ENCODE measurements around the gene VPS35. TPM values are rescaled to one million over a fixed set of nuclear protein-coding genes. Genes with fewer than 3 reads are reported as not detected.

The VPS35 gene
- total and polyA plus RNA-seq, 2 of the 13 experiments (the other 11 are each of a cell fraction or from before 2014, with no cell fraction given): 30.7 to 136 TPM

DNA sequence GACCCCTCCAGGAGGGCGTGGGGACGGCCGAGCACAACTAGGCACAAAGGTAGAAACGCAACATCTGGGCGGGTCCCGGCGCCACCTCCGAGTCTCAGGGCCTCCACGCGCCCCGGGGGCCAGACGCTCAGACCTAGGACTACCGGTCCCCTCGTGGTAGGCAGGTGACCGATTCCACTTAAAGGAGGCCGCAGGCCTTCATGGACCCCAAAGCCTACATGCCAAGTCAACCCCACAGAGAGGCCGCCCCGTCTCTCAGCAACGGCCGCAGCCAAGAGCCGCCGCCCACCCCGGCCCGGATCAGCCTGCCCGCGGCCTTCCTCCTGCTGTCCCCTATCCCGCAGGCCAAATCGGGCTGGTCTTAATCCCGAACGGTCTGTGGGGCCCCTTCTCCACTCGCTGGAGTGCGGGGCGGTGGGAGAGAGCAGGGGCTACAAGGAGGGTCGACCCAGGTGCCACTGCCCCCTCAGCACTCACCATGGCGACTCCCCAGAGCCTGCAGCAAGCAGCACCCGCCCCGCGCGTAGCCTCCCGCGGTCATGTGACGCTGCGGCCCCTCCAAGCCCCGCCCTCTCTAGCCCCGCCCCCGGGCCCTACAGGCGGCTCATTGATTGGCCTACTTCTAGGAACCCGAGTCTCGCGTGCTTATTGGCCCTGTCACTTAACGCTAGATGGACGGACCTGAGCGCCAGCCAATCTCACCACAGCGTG lies at the start of gene VPS35 (continued):
- TF ChIP-seq NFE2L1 (CRISPR knock-in tag; IDR thresholded peaks at IDR 0.05; ENCODE audit: borderline replicate concordance) (0 out of 2 replicates have a peak, but pooled peaks have one; percentile 43), ZBTB20 (CRISPR knock-in tag; IDR thresholded peaks at IDR 0.05; ENCODE audit: borderline replicate concordance, low read depth) (peak; percentile 38; the same call in 1 of the 2 replicates), RBFOX2 (IDR thresholded peaks at IDR 0.05; ENCODE audit: low read depth, low read length) (peak; percentile 84)
- TF ChIP-seq, protein P1, sequence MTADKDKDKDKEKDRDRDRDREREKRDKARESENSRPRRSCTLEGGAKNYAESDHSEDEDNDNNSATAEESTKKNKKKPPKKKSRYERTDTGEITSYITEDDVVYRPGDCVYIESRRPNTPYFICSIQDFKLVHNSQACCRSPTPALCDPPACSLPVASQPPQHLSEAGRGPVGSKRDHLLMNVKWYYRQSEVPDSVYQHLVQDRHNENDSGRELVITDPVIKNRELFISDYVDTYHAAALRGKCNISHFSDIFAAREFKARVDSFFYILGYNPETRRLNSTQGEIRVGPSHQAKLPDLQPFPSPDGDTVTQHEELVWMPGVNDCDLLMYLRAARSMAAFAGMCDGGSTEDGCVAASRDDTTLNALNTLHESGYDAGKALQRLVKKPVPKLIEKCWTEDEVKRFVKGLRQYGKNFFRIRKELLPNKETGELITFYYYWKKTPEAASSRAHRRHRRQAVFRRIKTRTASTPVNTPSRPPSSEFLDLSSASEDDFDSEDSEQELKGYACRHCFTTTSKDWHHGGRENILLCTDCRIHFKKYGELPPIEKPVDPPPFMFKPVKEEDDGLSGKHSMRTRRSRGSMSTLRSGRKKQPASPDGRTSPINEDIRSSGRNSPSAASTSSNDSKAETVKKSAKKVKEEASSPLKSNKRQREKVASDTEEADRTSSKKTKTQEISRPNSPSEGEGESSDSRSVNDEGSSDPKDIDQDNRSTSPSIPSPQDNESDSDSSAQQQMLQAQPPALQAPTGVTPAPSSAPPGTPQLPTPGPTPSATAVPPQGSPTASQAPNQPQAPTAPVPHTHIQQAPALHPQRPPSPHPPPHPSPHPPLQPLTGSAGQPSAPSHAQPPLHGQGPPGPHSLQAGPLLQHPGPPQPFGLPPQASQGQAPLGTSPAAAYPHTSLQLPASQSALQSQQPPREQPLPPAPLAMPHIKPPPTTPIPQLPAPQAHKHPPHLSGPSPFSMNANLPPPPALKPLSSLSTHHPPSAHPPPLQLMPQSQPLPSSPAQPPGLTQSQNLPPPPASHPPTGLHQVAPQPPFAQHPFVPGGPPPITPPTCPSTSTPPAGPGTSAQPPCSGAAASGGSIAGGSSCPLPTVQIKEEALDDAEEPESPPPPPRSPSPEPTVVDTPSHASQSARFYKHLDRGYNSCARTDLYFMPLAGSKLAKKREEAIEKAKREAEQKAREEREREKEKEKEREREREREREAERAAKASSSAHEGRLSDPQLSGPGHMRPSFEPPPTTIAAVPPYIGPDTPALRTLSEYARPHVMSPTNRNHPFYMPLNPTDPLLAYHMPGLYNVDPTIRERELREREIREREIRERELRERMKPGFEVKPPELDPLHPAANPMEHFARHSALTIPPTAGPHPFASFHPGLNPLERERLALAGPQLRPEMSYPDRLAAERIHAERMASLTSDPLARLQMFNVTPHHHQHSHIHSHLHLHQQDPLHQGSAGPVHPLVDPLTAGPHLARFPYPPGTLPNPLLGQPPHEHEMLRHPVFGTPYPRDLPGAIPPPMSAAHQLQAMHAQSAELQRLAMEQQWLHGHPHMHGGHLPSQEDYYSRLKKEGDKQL (CRISPR knock-in tag; IDR thresholded peaks at IDR 0.05; ENCODE audit: low read depth): peak; percentile 20
- TF ChIP-seq, protein P2, sequence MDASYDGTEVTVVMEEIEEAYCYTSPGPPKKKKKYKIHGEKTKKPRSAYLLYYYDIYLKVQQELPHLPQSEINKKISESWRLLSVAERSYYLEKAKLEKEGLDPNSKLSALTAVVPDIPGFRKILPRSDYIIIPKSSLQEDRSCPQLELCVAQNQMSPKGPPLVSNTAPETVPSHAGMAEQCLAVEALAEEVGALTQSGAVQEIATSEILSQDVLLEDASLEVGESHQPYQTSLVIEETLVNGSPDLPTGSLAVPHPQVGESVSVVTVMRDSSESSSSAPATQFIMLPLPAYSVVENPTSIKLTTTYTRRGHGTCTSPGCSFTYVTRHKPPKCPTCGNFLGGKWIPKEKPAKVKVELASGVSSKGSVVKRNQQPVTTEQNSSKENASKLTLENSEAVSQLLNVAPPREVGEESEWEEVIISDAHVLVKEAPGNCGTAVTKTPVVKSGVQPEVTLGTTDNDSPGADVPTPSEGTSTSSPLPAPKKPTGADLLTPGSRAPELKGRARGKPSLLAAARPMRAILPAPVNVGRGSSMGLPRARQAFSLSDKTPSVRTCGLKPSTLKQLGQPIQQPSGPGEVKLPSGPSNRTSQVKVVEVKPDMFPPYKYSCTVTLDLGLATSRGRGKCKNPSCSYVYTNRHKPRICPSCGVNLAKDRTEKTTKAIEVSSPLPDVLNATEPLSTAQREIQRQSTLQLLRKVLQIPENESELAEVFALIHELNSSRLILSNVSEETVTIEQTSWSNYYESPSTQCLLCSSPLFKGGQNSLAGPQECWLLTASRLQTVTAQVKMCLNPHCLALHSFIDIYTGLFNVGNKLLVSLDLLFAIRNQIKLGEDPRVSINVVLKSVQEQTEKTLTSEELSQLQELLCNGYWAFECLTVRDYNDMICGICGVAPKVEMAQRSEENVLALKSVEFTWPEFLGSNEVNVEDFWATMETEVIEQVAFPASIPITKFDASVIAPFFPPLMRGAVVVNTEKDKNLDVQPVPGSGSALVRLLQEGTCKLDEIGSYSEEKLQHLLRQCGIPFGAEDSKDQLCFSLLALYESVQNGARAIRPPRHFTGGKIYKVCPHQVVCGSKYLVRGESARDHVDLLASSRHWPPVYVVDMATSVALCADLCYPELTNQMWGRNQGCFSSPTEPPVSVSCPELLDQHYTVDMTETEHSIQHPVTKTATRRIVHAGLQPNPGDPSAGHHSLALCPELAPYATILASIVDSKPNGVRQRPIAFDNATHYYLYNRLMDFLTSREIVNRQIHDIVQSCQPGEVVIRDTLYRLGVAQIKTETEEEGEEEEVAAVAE (CRISPR knock-in tag; IDR thresholded peaks at IDR 0.05; ENCODE audit: borderline replicate concordance): 0 out of 2 replicates have a peak, but pooled peaks have one; percentile 83
- TF ChIP-seq, protein P3, sequence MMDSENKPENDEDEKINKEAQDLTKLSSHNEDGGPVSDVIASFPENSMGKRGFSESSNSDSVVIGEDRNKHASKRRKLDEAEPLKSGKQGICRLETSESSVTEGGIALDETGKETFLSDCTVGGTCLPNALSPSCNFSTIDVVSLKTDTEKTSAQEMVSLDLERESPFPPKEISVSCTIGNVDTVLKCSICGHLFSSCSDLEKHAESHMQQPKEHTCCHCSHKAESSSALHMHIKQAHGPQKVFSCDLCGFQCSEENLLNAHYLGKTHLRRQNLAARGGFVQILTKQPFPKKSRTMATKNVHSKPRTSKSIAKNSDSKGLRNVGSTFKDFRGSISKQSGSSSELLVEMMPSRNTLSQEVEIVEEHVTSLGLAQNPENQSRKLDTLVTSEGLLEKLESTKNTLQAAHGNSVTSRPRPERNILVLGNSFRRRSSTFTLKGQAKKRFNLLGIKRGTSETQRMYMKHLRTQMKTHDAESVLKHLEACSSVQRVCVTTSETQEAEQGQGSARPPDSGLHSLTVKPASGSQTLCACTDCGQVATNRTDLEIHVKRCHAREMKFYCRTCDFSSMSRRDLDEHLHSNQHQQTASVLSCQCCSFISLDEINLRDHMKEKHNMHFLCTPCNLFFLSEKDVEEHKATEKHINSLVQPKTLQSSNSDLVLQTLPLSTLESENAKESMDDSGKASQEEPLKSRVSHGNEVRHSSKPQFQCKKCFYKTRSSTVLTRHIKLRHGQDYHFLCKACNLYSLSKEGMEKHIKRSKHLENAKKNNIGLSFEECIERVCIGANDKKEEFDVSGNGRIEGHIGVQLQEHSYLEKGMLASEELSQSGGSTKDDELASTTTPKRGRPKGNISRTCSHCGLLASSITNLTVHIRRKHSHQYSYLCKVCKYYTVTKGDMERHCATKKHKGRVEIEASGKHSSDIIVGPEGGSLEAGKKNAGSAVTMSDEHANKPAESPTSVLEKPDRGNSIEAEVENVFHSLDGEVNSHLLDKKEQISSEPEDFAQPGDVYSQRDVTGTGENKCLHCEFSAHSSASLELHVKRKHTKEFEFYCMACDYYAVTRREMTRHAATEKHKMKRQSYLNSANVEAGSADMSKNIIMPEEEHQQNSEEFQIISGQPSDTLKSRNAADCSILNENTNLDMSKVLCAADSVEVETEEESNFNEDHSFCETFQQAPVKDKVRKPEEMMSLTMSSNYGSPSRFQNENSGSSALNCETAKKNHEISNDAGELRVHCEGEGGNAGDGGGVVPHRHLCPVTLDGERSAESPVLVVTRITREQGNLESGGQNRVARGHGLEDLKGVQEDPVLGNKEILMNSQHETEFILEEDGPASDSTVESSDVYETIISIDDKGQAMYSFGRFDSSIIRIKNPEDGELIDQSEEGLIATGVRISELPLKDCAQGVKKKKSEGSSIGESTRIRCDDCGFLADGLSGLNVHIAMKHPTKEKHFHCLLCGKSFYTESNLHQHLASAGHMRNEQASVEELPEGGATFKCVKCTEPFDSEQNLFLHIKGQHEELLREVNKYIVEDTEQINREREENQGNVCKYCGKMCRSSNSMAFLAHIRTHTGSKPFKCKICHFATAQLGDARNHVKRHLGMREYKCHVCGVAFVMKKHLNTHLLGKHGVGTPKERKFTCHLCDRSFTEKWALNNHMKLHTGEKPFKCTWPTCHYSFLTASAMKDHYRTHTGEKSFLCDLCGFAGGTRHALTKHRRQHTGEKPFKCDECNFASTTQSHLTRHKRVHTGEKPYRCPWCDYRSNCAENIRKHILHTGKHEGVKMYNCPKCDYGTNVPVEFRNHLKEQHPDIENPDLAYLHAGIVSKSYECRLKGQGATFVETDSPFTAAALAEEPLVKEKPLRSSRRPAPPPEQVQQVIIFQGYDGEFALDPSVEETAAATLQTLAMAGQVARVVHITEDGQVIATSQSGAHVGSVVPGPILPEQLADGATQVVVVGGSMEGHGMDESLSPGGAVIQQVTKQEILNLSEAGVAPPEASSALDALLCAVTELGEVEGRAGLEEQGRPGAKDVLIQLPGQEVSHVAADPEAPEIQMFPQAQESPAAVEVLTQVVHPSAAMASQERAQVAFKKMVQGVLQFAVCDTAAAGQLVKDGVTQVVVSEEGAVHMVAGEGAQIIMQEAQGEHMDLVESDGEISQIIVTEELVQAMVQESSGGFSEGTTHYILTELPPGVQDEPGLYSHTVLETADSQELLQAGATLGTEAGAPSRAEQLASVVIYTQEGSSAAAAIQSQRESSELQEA (CRISPR knock-in tag; IDR thresholded peaks at IDR 0.05; ENCODE audit: not compliant biosample characterization): peak; percentile 86
